ENCODE data around the gene NFKBIE. TPM values are rescaled to one million over a fixed set of nuclear protein-coding genes. Genes with fewer than 3 reads are reported as not detected.

The NFKBIE gene
- total RNA-seq, 1 experiment from 2014 or later = 9.7 TPM

GRCh38 chr6:44219815-44220784, 45.3 kb downstream of the NFKBIE start:
- no peak overlapping the region for H2BK15ac ChIP-seq (ENCODE audit: low read depth, low read length)
- H3K23ac ChIP-seq (ENCODE audit: insufficient read length, low read depth, low read length) = no peak overlapping the region
- peaks cover 8% of the 10 kb centered on the region for H3K79me1 ChIP-seq (ENCODE audit: insufficient read depth, low read depth, low read length, poor library complexity, severe bottlenecking)
- peaks cover 62 to 63% of the 10 kb centered on the region in 2 experiments for H3K4me1 Mint-ChIP-seq
- no peak overlapping the region for H2AFZ ChIP-seq (ENCODE audit: low read length)
- H3K36me3 Mint-ChIP-seq (ENCODE audit: insufficient read depth in 1 of 3, low read depth in 3 of 3) = peaks cover 0 to 3% (median 0%) of the 10 kb centered on the region in 3 experiments; a peak in 2 of 7 replicates
- no peaks in the 10 kb centered on the region; a peak in 1 of 5 replicates for H3K9me3 Mint-ChIP-seq
- H4K5ac ChIP-seq (ENCODE audit: insufficient read length, low read depth, low read length) = no peak overlapping the region
- no peak overlapping the region for H2AK5ac ChIP-seq (ENCODE audit: insufficient read length, low read length)
- H3T11ph ChIP-seq (ENCODE audit: low read length) = no peak overlapping the region
- no peaks in the 10 kb centered on the region for H4K20me1 ChIP-seq (ENCODE audit: control insufficient read depth, insufficient read depth, insufficient read length)
- no peak overlapping the region for H3K18ac ChIP-seq (ENCODE audit: insufficient read length, low read depth, low read length)
- peaks cover 22% of the 10 kb centered on the region for H3K23me2 ChIP-seq (ENCODE audit: insufficient read length, low read depth, low read length, poor library complexity, severe bottlenecking)
- H3K4me1 ChIP-seq (ENCODE audit: insufficient read depth, low read length) = peaks cover 16% of the 10 kb centered on the region; the same call in 1 of the 2 replicates
- H4K91ac ChIP-seq (ENCODE audit: insufficient read length, low read depth, low read length) = no peak overlapping the region
- no peaks in the 10 kb centered on the region for H3K9me3 ChIP-seq (ENCODE audit: control insufficient read depth, low read depth, low read length)
- WGBS (ENCODE audit: extremely low coverage, insufficient read length, low lambda C conversion rate) = no CpG with 5 or more reads among the region's 28 CpGs
- H3K27me3 ChIP-seq (ENCODE audit: insufficient read depth, low read length) = no peaks in the 10 kb centered on the region
- peak overlapping the region; percentile 4 for H3K4me2 ChIP-seq (ENCODE audit: insufficient read depth, insufficient read length, low read length)
- H2BK120ac ChIP-seq (ENCODE audit: low read depth, low read length, poor library complexity, severe bottlenecking) = no peak overlapping the region
- H3K14ac ChIP-seq (ENCODE audit: insufficient read depth, low read length) = no peak overlapping the region
- no peak overlapping the region for H3K56ac ChIP-seq (ENCODE audit: insufficient read length, low read depth, low read length)
- H2BK20ac ChIP-seq (ENCODE audit: low read depth, low read length, poor library complexity, severe bottlenecking) = no peak overlapping the region
- peak overlapping the region in 2 of 3 experiments; percentile 91 to 94; a peak in 5 of 7 replicates for H3K27ac Mint-ChIP-seq
- peaks cover 9% of the 10 kb centered on the region; the same call in 1 of the 2 replicates for H3K79me2 ChIP-seq (ENCODE audit: insufficient read depth, low read length)
- no peak for TF ChIP-seq CTCF (conservative IDR thresholded peaks at IDR 0.05)
- no peak overlapping the region for H4K8ac ChIP-seq (replicated peaks; ENCODE audit: insufficient read length, low read depth, low read length)
- no peak overlapping the region for H3K4ac ChIP-seq (ENCODE audit: low read depth, low read length)
- peak overlapping the region; percentile 68 for H3K4me3 Mint-ChIP-seq
- no peak overlapping the region for H3K9ac ChIP-seq (ENCODE audit: extremely low read depth, insufficient read length, low read length)
- no peak for DNase-seq
- no peak overlapping the region for H2BK5ac ChIP-seq (ENCODE audit: insufficient read length, low read length)
- peaks cover 3% of the 10 kb centered on the region for H3K27me3 Mint-ChIP-seq (ENCODE audit: low read depth)
- no peak overlapping the region for H3K27ac ChIP-seq (ENCODE audit: insufficient read length, low read depth, low read length)
- no peak overlapping the region for H2BK12ac ChIP-seq (ENCODE audit: insufficient read length, low read depth, low read length)

All from H9 (cell line).